HG03045 (cell line): Measurements from ENCODE around the gene CLTB.

Experiments
- ATAC-seq: cut with Tn5 transposase; IDR thresholded peaks from one replicate; pipeline ENCODE4 v1.9.1; 2021; ENCODE audit warnings: mild to moderate bottlenecking, moderate library complexity; ENCODE audit not compliant: unreplicated experiment

The CLTB gene

GRCh38 chr5:176355400-176356178 lies 60.8 kb downstream of the CLTB start:
- ATAC-seq: no peak

GRCh38 chr5:176353533-176353932 lies 62.8 kb downstream of the CLTB start:
- ATAC-seq: no peak

- ATAC-seq: no peak
Observed at GRCh38 chr5:176352116-176352878, 64.0 kb downstream of the CLTB start.

GRCh38 chr5:176350416-176350815 lies 65.9 kb downstream of the CLTB start:
- ATAC-seq: no peak

DNA sequence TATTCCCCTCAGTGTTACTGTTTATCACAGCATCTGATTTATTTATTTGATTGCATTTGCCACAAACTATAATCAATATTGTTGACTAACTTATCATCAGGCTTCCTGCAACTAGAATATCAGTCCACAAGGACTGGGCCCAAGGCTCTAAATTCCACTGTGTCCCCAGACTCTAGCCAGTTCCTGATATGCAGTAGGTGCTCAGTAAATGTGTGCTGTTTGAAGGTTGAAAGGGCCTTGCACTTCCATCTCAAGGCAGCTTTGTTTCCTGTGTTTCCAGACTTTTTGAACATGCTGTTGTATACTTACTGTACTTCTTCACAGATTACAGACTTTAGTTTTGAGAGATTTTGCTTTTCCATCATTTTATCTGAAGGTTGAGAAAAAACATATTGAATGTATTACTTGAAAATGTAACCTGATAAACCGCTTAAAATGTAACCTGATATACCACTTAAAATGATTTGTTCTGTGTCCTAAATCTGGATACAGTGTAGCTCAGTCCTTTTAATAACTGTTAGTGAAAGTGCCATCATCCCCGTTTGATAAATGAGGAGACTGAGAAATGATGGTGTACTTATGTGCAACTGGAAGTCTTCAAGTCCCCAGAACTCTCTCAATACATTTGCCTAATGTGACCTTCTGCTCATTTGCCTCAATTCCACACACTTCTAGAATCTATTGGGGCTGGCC lies 73.4 kb downstream of the CLTB start:
- no peak for ATAC-seq
